Neuronal stem cell (in vitro differentiated cells): Measurements from ENCODE around the gene COL11A2. TPM values are rescaled to one million over a fixed set of nuclear protein-coding genes. Genes with fewer than 3 reads are reported as not detected.
A peak's percentile ranks its signal among the peaks of the same experiment; 100 is the strongest.

ENCODE experiments used
- DNase-seq: peaks from one replicate; pipeline ENCODE4 v3.0.0-alpha.2; 2013; ENCODE audit warnings: low spot score
- H2AFZ ChIP-seq: one replicate; pipeline ENCODE4 v1.6.1; 2013; ENCODE audit warnings: mild to moderate bottlenecking, low read length, inconsistent platforms
- H2AK5ac ChIP-seq: 2 replicates; pipeline ENCODE4 v1.6.1; 2013; ENCODE audit warnings: low read depth, mild to moderate bottlenecking, inconsistent platforms, low read length, moderate library complexity, mixed read lengths
- H2BK120ac ChIP-seq: 2 replicates; pipeline ENCODE4 v1.6.1; 2013; ENCODE audit warnings: low read depth, mild to moderate bottlenecking, inconsistent platforms, low read length, moderate library complexity, mixed read lengths
- H2BK12ac ChIP-seq: one replicate; pipeline ENCODE4 v1.6.1; 2013; ENCODE audit warnings: low read length, inconsistent platforms
- H2BK15ac ChIP-seq: 2 replicates; pipeline ENCODE4 v1.6.1; 2013; ENCODE audit warnings: mild to moderate bottlenecking, low read length, inconsistent platforms, mixed read lengths
- H2BK5ac ChIP-seq: one replicate; pipeline ENCODE4 v1.6.1; 2013; ENCODE audit warnings: inconsistent platforms, mild to moderate bottlenecking, low read length, moderate library complexity
- H3K14ac ChIP-seq: one replicate; pipeline ENCODE4 v1.6.1; 2013; ENCODE audit warnings: low read length, inconsistent platforms
- H3K18ac ChIP-seq: 2 replicates; pipeline ENCODE4 v1.6.1; 2013; ENCODE audit warnings: low read length, inconsistent platforms
- H3K23ac ChIP-seq: 2 replicates; pipeline ENCODE4 v1.6.1; 2013; ENCODE audit warnings: low read depth, mild to moderate bottlenecking, mixed read lengths, low read length, inconsistent platforms; ENCODE audit not compliant: poor library complexity
- H3K27ac ChIP-seq: replicated peaks from 3 replicates; pipeline ENCODE4 v1.5.1; 2013; ENCODE audit warnings: low read length, inconsistent platforms
- H3K27me3 ChIP-seq, 3 experiments: 2 replicates each; pipeline ENCODE4 v1.6.1; 2013; ENCODE audit warnings: low read length in 3 of 3, mild to moderate bottlenecking in 2 of 3, inconsistent platforms in 1 of 3, low read depth in 1 of 3, mixed read lengths in 1 of 3, moderate library complexity in 1 of 3; ENCODE audit not compliant: control insufficient read depth in 3 of 3, insufficient read depth in 3 of 3
- H3K36me3 ChIP-seq, 2 donors: replicated peaks in 1 of 2; 2 replicates each; pipeline ENCODE4 v1.6.1; 2013; ENCODE audit warnings: low read length in 2 of 2; ENCODE audit not compliant: control insufficient read depth in 2 of 2, insufficient read depth in 2 of 2
- H3K4ac ChIP-seq: 2 replicates; pipeline ENCODE4 v1.6.1; 2013; ENCODE audit warnings: inconsistent platforms, mild to moderate bottlenecking, low read length, moderate library complexity
- H3K4me1 ChIP-seq, 2 donors: 1 replicate in 1 of 2; 2 replicates in 1 of 2; pipeline ENCODE4 v1.6.1; 2013; ENCODE audit warnings: low read length in 2 of 2, low read depth in 1 of 2; ENCODE audit not compliant: control insufficient read depth in 2 of 2, insufficient read depth in 1 of 2
- H3K4me2 ChIP-seq: one replicate; pipeline ENCODE4 v1.6.1; 2013; ENCODE audit warnings: mild to moderate bottlenecking, low read length, inconsistent platforms; ENCODE audit not compliant: insufficient read depth, poor library complexity, severe bottlenecking
- H3K4me3 ChIP-seq, 2 donors: 2 replicates each; pipeline ENCODE4 v1.5.1; 2013; ENCODE audit warnings: low read length in 2 of 2, mild to moderate bottlenecking in 2 of 2, inconsistent platforms in 1 of 2, moderate library complexity in 1 of 2
- H3K79me1 ChIP-seq: one replicate; pipeline ENCODE4 v1.6.1; 2013; ENCODE audit warnings: low read depth, mild to moderate bottlenecking, inconsistent platforms, low read length, moderate library complexity
- H3K9ac ChIP-seq: one replicate; pipeline ENCODE4 v1.6.1; 2013; ENCODE audit warnings: mild to moderate bottlenecking, low read depth, low read length, inconsistent platforms; ENCODE audit not compliant: poor library complexity
- H3K9me3 ChIP-seq, 2 donors: replicated peaks in 1 of 2; 2 replicates each; pipeline versions ENCODE3 to v1.6.1; 2013; ENCODE audit warnings: low read length in 2 of 2, mild to moderate bottlenecking in 2 of 2, inconsistent platforms in 1 of 2, low read depth in 1 of 2, mixed read lengths in 1 of 2, moderate library complexity in 1 of 2; ENCODE audit not compliant: control insufficient read depth in 2 of 2, insufficient read depth in 1 of 2
- H4K8ac ChIP-seq: one replicate; pipeline ENCODE4 v1.6.1; 2013; ENCODE audit warnings: low read depth, mild to moderate bottlenecking, inconsistent platforms, low read length, moderate library complexity
- H4K91ac ChIP-seq: one replicate; pipeline ENCODE4 v1.6.1; 2013; ENCODE audit warnings: low read length, low read depth, mild to moderate bottlenecking, inconsistent platforms; ENCODE audit not compliant: poor library complexity
- WGBS, 2 donors: extraction: QIAGEN DNeasy Blood & Tissue Kit; methylation state at CpG; one replicate each; pipeline ENCODE4 v1.1.7; 2013; ENCODE audit warnings: missing lambda C conversion rate in 2 of 2, mixed read lengths in 1 of 2; ENCODE audit not compliant: insufficient read length in 2 of 2, insufficient replicate concordance in 1 of 2; ENCODE audit errors: extremely low coverage in 2 of 2; 5-methylcytosine and 5-hydroxymethylcytosine counted together
- polyA plus RNA-seq, 2 experiments: library from polyadenylated mRNA; stranded (reverse); fragments of 200-250 nt; gene quantifications; one replicate each; pipeline ENCODE4 v1.2.3, GENCODE V29; 2013

Gene COL11A2
- 0.86 TPM for polyA plus RNA-seq (2013, experiment 1 of 2)
- 0.82 TPM for polyA plus RNA-seq (2013, experiment 2 of 2)

- no peaks in the 10 kb centered on the region for H3K9me3 ChIP-seq
- H3K27ac ChIP-seq, result no peak within 1 kb of the TSS
- H3K4me3 ChIP-seq, result peak within 1 kb of the TSS in 1 of 2 donors; percentile 74
- H2BK120ac ChIP-seq, result no peak within 1 kb of the TSS
- H3K23ac ChIP-seq, result peak within 1 kb of the TSS; percentile 57
- H3K79me1 ChIP-seq, result no peaks in the 10 kb centered on the region
- H3K4ac ChIP-seq, result peak within 1 kb of the TSS; percentile 78
- no CpG with 5 or more reads among the region's 35 CpGs for WGBS, 2 donors
- H2BK12ac ChIP-seq, result no peak within 1 kb of the TSS
- H3K18ac ChIP-seq, result peak within 1 kb of the TSS; percentile 93
- peak within 1 kb of the TSS; percentile 13 for H2AK5ac ChIP-seq
- H4K8ac ChIP-seq, result no peak within 1 kb of the TSS
- peaks cover 23 to 37% of the 10 kb centered on the region in 2 donors for H3K36me3 ChIP-seq
- H2BK5ac ChIP-seq, result no peak within 1 kb of the TSS
- H3K4me2 ChIP-seq, result peak within 1 kb of the TSS; percentile 81
- peak within 1 kb of the TSS; percentile 65 for H3K9ac ChIP-seq
- no peak within 1 kb of the TSS for H3K14ac ChIP-seq
- peak within 1 kb of the TSS; percentile 23 for H2BK15ac ChIP-seq
- H4K91ac ChIP-seq, result no peak within 1 kb of the TSS
- H3K4me1 ChIP-seq, result peaks cover 3 to 11% of the 10 kb centered on the region in 2 donors
- no peak for DNase-seq
- H3K27me3 ChIP-seq, result peaks cover 4 to 22% (median 16%) of the 10 kb centered on the region in 3 experiments
- no peak within 1 kb of the TSS for H2AFZ ChIP-seq
Measured at GRCh38 chr6:33192105-33192646, at the start of gene COL11A2. COL11A2 (minus strand) TSS chr6:33192467; CDS start chr6:33192240, 227 bp downstream.

- Histone ChIP-seq H2BK15ac (no peak overlapping the region), H2BK5ac (no peak overlapping the region), H3K14ac (no peak overlapping the region), H4K91ac (no peak overlapping the region), H4K8ac (no peak overlapping the region), H3K4me1 (no peaks in the 10 kb centered on the region), H3K4me3 (no peak overlapping the region), H2AFZ (no peak overlapping the region), H3K9ac (no peak overlapping the region), H3K79me1 (no peaks in the 10 kb centered on the region), H2BK12ac (no peak overlapping the region), H3K9me3 (no peaks in the 10 kb centered on the region), H3K27ac (no peak overlapping the region), H2AK5ac (no peak overlapping the region), H3K36me3 (no peaks in the 10 kb centered on the region), H3K18ac (no peak overlapping the region), H3K4ac (no peak overlapping the region), H3K27me3 (peaks cover 0 to 9% (median 2%) of the 10 kb centered on the region in 3 experiments), H3K23ac (no peak overlapping the region), H2BK120ac (no peak overlapping the region), H3K4me2 (no peak overlapping the region)
- no CpG with 5 or more reads among the region's 3 CpGs for WGBS, 2 donors
- DNase-seq, result no peak
Measured at GRCh38 chr6:33241968-33242367, 49.7 kb upstream of the COL11A2 start.

DNA sequence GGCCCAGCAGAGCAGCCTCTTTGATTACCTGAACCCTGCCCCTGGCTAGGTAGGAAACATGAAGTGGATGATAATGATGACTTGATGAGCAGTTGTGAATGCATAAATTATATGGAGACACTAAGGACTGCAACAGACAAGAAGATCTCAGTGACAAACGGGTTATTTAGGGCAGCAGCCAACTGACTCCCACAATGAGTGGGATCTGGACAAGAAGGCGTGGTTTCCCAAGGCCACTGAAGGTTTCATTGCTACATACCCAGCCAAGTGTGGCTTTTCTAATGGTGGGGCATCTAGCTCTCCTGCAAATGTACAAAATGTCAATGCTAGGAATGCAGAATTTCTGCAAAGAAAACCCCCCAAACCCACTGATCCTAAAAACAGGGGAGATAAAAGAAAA, 45.5 kb upstream of the COL11A2 start:
- H3K36me3 ChIP-seq, result no peaks in the 10 kb centered on the region
- WGBS, 2 donors, result no CpG with 5 or more reads among the region's 2 CpGs

DNA sequence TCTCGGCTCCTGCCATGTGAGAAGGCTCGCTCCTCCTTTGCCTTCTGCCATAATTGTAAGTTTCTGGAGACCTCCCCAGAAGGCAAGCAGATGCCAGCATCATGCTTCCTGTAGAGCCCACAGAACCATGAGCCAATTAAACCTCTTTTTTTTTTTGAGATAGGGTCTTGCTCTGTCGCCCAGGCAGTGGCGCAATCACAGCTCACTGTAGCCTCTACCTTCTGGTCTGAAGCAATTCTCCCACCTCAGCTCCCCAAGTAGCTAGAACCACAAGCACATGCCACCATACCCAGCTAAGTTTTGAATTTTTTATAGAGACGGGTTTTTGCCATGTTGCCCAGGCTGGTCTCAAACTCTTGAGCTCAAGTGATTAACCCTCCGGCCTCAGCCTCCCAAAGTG, 44.6 kb upstream of the COL11A2 start:
- Histone ChIP-seq H3K36me3 (no peaks in the 10 kb centered on the region), H2BK5ac (no peak overlapping the region), H4K8ac (no peak overlapping the region), H3K79me1 (no peaks in the 10 kb centered on the region), H3K4me3 (no peak overlapping the region), H4K91ac (no peak overlapping the region), H3K4me1 (peaks cover 0 to 4% of the 10 kb centered on the region in 2 donors), H3K27ac (no peak overlapping the region), H3K14ac (no peak overlapping the region), H2AFZ (no peak overlapping the region), H3K4ac (no peak overlapping the region), H2BK12ac (no peak overlapping the region), H3K27me3 (peaks cover 0 to 25% (median 0%) of the 10 kb centered on the region in 3 experiments), H3K4me2 (no peak overlapping the region), H3K23ac (no peak overlapping the region), H2BK120ac (no peak overlapping the region), H2BK15ac (no peak overlapping the region), H2AK5ac (no peak overlapping the region), H3K9ac (no peak overlapping the region), H3K9me3 (no peaks in the 10 kb centered on the region), H3K18ac (no peak overlapping the region)
- WGBS, 2 donors, result no CpG with 5 or more reads among the region's 6 CpGs
- DNase-seq, result no peak

More for the DNA sequence above, 45.5 kb upstream of the COL11A2 start:
- H2AFZ ChIP-seq, result no peak overlapping the region
- no peak overlapping the region for H2AK5ac ChIP-seq
- H3K4me2 ChIP-seq, result no peak overlapping the region
- no peak overlapping the region for H3K23ac ChIP-seq
- no peak overlapping the region for H2BK12ac ChIP-seq
- no peak overlapping the region for H3K4ac ChIP-seq
- H4K91ac ChIP-seq, result no peak overlapping the region
- no peaks in the 10 kb centered on the region for H3K79me1 ChIP-seq
- no peak overlapping the region for H3K27ac ChIP-seq
- H2BK5ac ChIP-seq, result no peak overlapping the region
- H2BK120ac ChIP-seq, result no peak overlapping the region
- no peaks in the 10 kb centered on the region for H3K9me3 ChIP-seq
- no peak overlapping the region for H3K9ac ChIP-seq
- H3K4me1 ChIP-seq, result peaks cover 0 to 4% of the 10 kb centered on the region in 2 donors
- H4K8ac ChIP-seq, result no peak overlapping the region
- H3K4me3 ChIP-seq, result no peak overlapping the region
- DNase-seq, result no peak
- no peak overlapping the region for H3K18ac ChIP-seq
- H3K14ac ChIP-seq, result no peak overlapping the region
- no peak overlapping the region for H2BK15ac ChIP-seq
- peaks cover 0 to 20% (median 2%) of the 10 kb centered on the region in 3 experiments for H3K27me3 ChIP-seq
